ENCODE measurements around the gene AGXT. TPM values are rescaled to one million over a fixed set of nuclear protein-coding genes. Genes with fewer than 3 reads are reported as not detected.

AGXT gene
- polyA plus RNA-seq, 1 donor (not counting 4 experiments of a cell fraction or from before 2014, with no cell fraction given) = not detected

GRCh38 chr2:240918258-240919091 lies 49.9 kb downstream of the AGXT start:
- TF ChIP-seq EZH2 (IDR thresholded peaks at IDR 0.05; ENCODE audit: low read length) (no peak), CTCF (optimal IDR thresholded peaks at IDR 0.05 in 1 of 3, IDR thresholded peaks at IDR 0.05 in 1 of 3, conservative IDR thresholded peaks at IDR 0.05 in 1 of 3; ENCODE audit: extremely low read depth in 1 of 3, insufficient read depth in 2 of 3, low read length in 3 of 3) (no peak)
- H3K4me2 ChIP-seq (ENCODE audit: control insufficient read depth, extremely low read depth, insufficient read depth, low read depth, low read length) = no peak overlapping the region
- H3K4me1 ChIP-seq (ENCODE audit: control insufficient read depth, extremely low read depth, insufficient read depth, low read length) = peaks cover 15% of the 10 kb centered on the region
- no peak overlapping the region for H3K9ac ChIP-seq (ENCODE audit: control insufficient read depth, extremely low read depth, insufficient read depth, low read length)
- H4K20me1 ChIP-seq (ENCODE audit: control insufficient read depth, extremely low read depth, insufficient read depth, low read length) = peaks cover 7% of the 10 kb centered on the region
- no peaks in the 10 kb centered on the region for H3K9me3 ChIP-seq (ENCODE audit: control insufficient read depth, low read depth, low read length)
- H3K9me1 ChIP-seq (ENCODE audit: control insufficient read depth, extremely low read depth, insufficient read depth, low read length) = peaks cover 5% of the 10 kb centered on the region
- DNase-seq (ENCODE audit: low read depth, low spot score) = no peak
- no peak overlapping the region for H3K27ac ChIP-seq (ENCODE audit: control insufficient read depth, insufficient read depth, low read length)
- no peak overlapping the region for H3K4me3 ChIP-seq (ENCODE audit: control insufficient read depth in 2 of 3, extremely low read depth in 1 of 3, insufficient read depth in 2 of 3, low read depth in 1 of 3, low read length in 3 of 3)
- no peaks in the 10 kb centered on the region for H3K79me2 ChIP-seq (ENCODE audit: control insufficient read depth, insufficient read depth, low read length)
- no peak for FAIRE-seq
- H3K36me3 ChIP-seq (ENCODE audit: control insufficient read depth in 2 of 2, extremely low read depth in 1 of 2, insufficient read depth in 2 of 2, low read length in 2 of 2) = no peaks in the 10 kb centered on the region
- no peak overlapping the region for H2AFZ ChIP-seq (ENCODE audit: control insufficient read depth, low read length)
- dilution Hi-C loops (cut with MboI; ENCODE audit: extremely low pct_ligation_motif_present, low sequenced_read_pairs) = no loop called here
- H3K27me3 ChIP-seq (ENCODE audit: control insufficient read depth, extremely low read depth, insufficient read depth, low read length) = peaks cover 24% of the 10 kb centered on the region

- Histone ChIP-seq H4K20me1 (ENCODE audit: control insufficient read depth, extremely low read depth, insufficient read depth, low read length) (peaks cover 7% of the 10 kb centered on the region), H3K9ac (ENCODE audit: control insufficient read depth, extremely low read depth, insufficient read depth, low read length) (no peak overlapping the region), H3K4me2 (ENCODE audit: control insufficient read depth, extremely low read depth, insufficient read depth, low read depth, low read length) (no peak overlapping the region), H3K9me3 (ENCODE audit: control insufficient read depth, low read depth, low read length) (no peaks in the 10 kb centered on the region), H3K36me3 (ENCODE audit: control insufficient read depth in 2 of 2, extremely low read depth in 1 of 2, insufficient read depth in 2 of 2, low read length in 2 of 2) (no peaks in the 10 kb centered on the region), H3K4me3 (ENCODE audit: control insufficient read depth in 2 of 3, extremely low read depth in 1 of 3, insufficient read depth in 2 of 3, low read depth in 1 of 3, low read length in 3 of 3) (no peak overlapping the region), H3K9me1 (ENCODE audit: control insufficient read depth, extremely low read depth, insufficient read depth, low read length) (peaks cover 5% of the 10 kb centered on the region), H2AFZ (ENCODE audit: control insufficient read depth, low read length) (no peak overlapping the region), H3K27ac (ENCODE audit: control insufficient read depth, insufficient read depth, low read length) (no peak overlapping the region), H3K4me1 (ENCODE audit: control insufficient read depth, extremely low read depth, insufficient read depth, low read length) (peaks cover 15% of the 10 kb centered on the region), H3K79me2 (ENCODE audit: control insufficient read depth, insufficient read depth, low read length) (no peaks in the 10 kb centered on the region), H3K27me3 (ENCODE audit: control insufficient read depth, extremely low read depth, insufficient read depth, low read length) (peaks cover 24% of the 10 kb centered on the region)
- no peak for DNase-seq (ENCODE audit: low read depth, low spot score)
- dilution Hi-C loops (cut with MboI; ENCODE audit: extremely low pct_ligation_motif_present, low sequenced_read_pairs) = no loop called here
- no peak for TF ChIP-seq CTCF (optimal IDR thresholded peaks at IDR 0.05 in 1 of 3, IDR thresholded peaks at IDR 0.05 in 1 of 3, conservative IDR thresholded peaks at IDR 0.05 in 1 of 3; ENCODE audit: extremely low read depth in 1 of 3, insufficient read depth in 2 of 3, low read length in 3 of 3)
- no peak for TF ChIP-seq EZH2 (IDR thresholded peaks at IDR 0.05; ENCODE audit: low read length)
- FAIRE-seq = no peak
These were observed 50.6 kb downstream of the AGXT start for GRCh38 chr2:240919161-240919781.
